Gastroesophageal sphincter (tissue), 4 donors: Measurements from ENCODE around the gene ANG. TPM values are rescaled to one million over a fixed set of nuclear protein-coding genes. Genes with fewer than 3 reads are reported as not detected.

Experiments used
- ATAC-seq: fragments of 150-250 bp; one replicate; pipeline ENCODE4 v1.9.1; 2016; ENCODE audit warnings: mild to moderate bottlenecking, moderate library complexity
- H3K27ac ChIP-seq, 4 donors: fragments of 200-600 bp; sonication (generic) in 3 of 4; 1 replicate in 3 of 4; 2 replicates in 1 of 4; pipeline ENCODE4 v1.5.1; 2016 to 2019
- H3K27me3 ChIP-seq: fragments of 200-600 bp; sonication (generic); one replicate; pipeline ENCODE4 v1.5.1; 2019
- H3K36me3 ChIP-seq, 2 donors: fragments of 200-600 bp; sonication (generic); one replicate each; pipeline ENCODE4 v1.5.1; 2019; ENCODE audit warnings: control low read depth in 1 of 2
- H3K4me1 ChIP-seq, 3 donors: fragments of 200-600 bp; sonication (generic); 1 replicate in 2 of 3; 2 replicates in 1 of 3; pipeline ENCODE4 v1.5.1; 2016 to 2019; ENCODE audit warnings: control low read depth in 2 of 3
- H3K4me3 ChIP-seq, 2 donors: fragments of 200-600 bp; sonication (generic); one replicate each; pipeline ENCODE4 v1.5.1; 2019; ENCODE audit warnings: mild to moderate bottlenecking in 1 of 2, moderate library complexity in 1 of 2
- H3K9me3 ChIP-seq, 3 donors: fragments of 200-600 bp; sonication (generic); one replicate each; pipeline ENCODE4 v1.5.1; 2017 to 2019; ENCODE audit warnings: control low read depth in 2 of 3
- EP300 ChIP-seq: sonication (generic); formaldehyde crosslinking; IDR thresholded peaks from one replicate; pipeline ENCODE4 v1.6.1; 2017; ENCODE audit warnings: antibody characterized with exemption, mild to moderate bottlenecking
- POLR2A ChIP-seq, 2 donors: fragments of 450-650 bp; IDR thresholded peaks; one replicate each; pipeline ENCODE4 v1.6.1; 2017; ENCODE audit warnings: antibody characterized with exemption in 2 of 2, mild to moderate bottlenecking in 2 of 2, moderate library complexity in 1 of 2
- POLR2AphosphoS5 ChIP-seq: sonication (generic); formaldehyde crosslinking; IDR thresholded peaks from one replicate; pipeline ENCODE4 v1.6.1; 2017; ENCODE audit warnings: antibody characterized with exemption
- WGBS, 2 donors: methylation state at CpG; one replicate each; pipeline ENCODE4 v1.1.5; 2018; ENCODE audit warnings: low coverage in 1 of 2; 5-methylcytosine and 5-hydroxymethylcytosine counted together
- total RNA-seq, 4 donors: library from RNA; depleted of rRNA; stranded (reverse); fragments of >200 nt; gene quantifications; one replicate each; pipeline ENCODE4 v1.1.0, GENCODE V29; 2016
- TF ChIP-seq, protein P1 (sequence below), 4 experiments: fragments of 200-600 bp in 2 of 4; fragments of 450-650 bp in 2 of 4; sonication (generic) in 1 of 4; IDR thresholded peaks; one replicate each; pipeline ENCODE4 v1.5.1; 2017 to 2019; ENCODE audit warnings: antibody characterized with exemption in 4 of 4, mild to moderate bottlenecking in 2 of 4, moderate library complexity in 2 of 4

The ANG gene
- total RNA-seq, 4 donors from 2014 or later = 16.8 to 32.0 (median 25.2) TPM

DNA sequence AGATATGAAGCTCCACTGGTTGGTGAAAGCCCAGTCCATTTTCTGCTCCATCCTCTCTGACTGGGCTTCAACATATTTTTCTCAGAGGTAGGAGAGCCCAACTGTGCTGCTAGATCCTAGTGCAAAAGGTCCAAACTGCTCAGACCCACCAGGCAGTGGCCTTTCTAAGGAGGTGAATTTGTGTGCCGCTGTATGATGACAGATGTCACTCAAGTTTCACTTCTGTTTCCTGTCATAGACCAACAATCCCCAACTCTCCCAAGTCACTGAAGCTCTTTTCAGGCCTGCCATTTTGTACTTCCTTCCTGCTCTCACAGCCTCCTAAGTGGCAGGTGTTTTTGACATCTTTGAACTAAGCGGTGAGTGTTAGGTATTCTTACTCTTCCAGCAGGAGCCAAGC lies 20.6 kb upstream of the ANG start:
- Histone ChIP-seq H3K36me3 (no peaks in the 10 kb centered on the region), H3K4me1 (peaks cover 0 to 9% (median 0%) of the 10 kb centered on the region in 3 donors), H3K9me3 (no peaks in the 10 kb centered on the region), H3K27me3 (peaks cover 49% of the 10 kb centered on the region), H3K4me3 (no peak overlapping the region), H3K27ac (no peak overlapping the region)
- 58 to 70% methylated on average over 1 to 2 of the region's 2 CpGs for WGBS, 2 donors
- no peak for ATAC-seq
- TF ChIP-seq, protein P1, sequence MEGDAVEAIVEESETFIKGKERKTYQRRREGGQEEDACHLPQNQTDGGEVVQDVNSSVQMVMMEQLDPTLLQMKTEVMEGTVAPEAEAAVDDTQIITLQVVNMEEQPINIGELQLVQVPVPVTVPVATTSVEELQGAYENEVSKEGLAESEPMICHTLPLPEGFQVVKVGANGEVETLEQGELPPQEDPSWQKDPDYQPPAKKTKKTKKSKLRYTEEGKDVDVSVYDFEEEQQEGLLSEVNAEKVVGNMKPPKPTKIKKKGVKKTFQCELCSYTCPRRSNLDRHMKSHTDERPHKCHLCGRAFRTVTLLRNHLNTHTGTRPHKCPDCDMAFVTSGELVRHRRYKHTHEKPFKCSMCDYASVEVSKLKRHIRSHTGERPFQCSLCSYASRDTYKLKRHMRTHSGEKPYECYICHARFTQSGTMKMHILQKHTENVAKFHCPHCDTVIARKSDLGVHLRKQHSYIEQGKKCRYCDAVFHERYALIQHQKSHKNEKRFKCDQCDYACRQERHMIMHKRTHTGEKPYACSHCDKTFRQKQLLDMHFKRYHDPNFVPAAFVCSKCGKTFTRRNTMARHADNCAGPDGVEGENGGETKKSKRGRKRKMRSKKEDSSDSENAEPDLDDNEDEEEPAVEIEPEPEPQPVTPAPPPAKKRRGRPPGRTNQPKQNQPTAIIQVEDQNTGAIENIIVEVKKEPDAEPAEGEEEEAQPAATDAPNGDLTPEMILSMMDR (IDR thresholded peaks at IDR 0.05) = no peak
- no peak for TF ChIP-seq EP300
- no peak for TF ChIP-seq POLR2AphosphoS5
- TF ChIP-seq POLR2A (IDR thresholded peaks at IDR 0.05) = no peak

GRCh38 chr14:20668969-20669368 lies 19.6 kb upstream of the ANG start:
- Histone ChIP-seq H3K4me3 (no peak overlapping the region), H3K27ac (no peak overlapping the region), H3K4me1 (no peaks in the 10 kb centered on the region), H3K9me3 (no peaks in the 10 kb centered on the region), H3K27me3 (peaks cover 39% of the 10 kb centered on the region), H3K36me3 (no peaks in the 10 kb centered on the region)
- no CpG with 5 or more reads among the region's 2 CpGs for WGBS, 2 donors
- ATAC-seq = no peak
- no peak for TF ChIP-seq POLR2AphosphoS5
- TF ChIP-seq, protein P1 (IDR thresholded peaks at IDR 0.05) = no peak
- TF ChIP-seq EP300 = no peak
- no peak for TF ChIP-seq POLR2A (IDR thresholded peaks at IDR 0.05)

- H3K27ac ChIP-seq = no peak overlapping the region
- no peaks in the 10 kb centered on the region for H3K4me1 ChIP-seq
- no peaks in the 10 kb centered on the region for H3K36me3 ChIP-seq
- 64% methylated on average over 1 to 2 of the region's 4 CpGs for WGBS, 2 donors
- no peak overlapping the region for H3K4me3 ChIP-seq
- peaks cover 13% of the 10 kb centered on the region for H3K27me3 ChIP-seq
- ATAC-seq = no peak
- H3K9me3 ChIP-seq = no peaks in the 10 kb centered on the region
- no peak for TF ChIP-seq POLR2AphosphoS5
- no peak for TF ChIP-seq POLR2A (IDR thresholded peaks at IDR 0.05)
- TF ChIP-seq EP300 = no peak
- TF ChIP-seq, protein P1 (IDR thresholded peaks at IDR 0.05) = no peak
Observed at GRCh38 chr14:20671597-20672283, 16.8 kb upstream of the ANG start.

DNA sequence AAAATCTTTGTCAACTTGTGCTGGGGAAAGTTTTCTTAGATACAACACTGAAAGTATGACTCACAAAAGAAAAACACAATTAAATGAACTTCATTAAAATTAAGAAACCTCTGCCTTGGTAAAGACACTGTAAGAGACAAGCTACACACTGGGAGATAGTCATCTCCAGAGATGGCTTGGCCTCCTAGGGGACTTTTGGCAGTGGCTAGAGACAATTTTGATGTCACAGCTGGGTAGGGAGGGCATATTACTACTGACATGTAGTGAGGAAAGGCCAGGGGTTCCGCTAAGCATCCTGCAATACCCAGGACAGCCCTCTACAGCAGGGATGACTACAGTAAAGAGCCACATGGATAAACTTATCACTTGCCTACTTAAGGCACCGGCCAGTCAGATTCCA lies 12.9 kb upstream of the ANG start:
- Histone ChIP-seq H3K27ac (no peak overlapping the region), H3K36me3 (no peaks in the 10 kb centered on the region), H3K4me3 (no peak overlapping the region), H3K9me3 (no peaks in the 10 kb centered on the region), H3K27me3 (no peaks in the 10 kb centered on the region), H3K4me1 (peaks cover 3 to 6% (median 4%) of the 10 kb centered on the region in 3 donors)
- no peak for TF ChIP-seq POLR2A (IDR thresholded peaks at IDR 0.05)
- TF ChIP-seq, protein P1 (IDR thresholded peaks at IDR 0.05) = no peak
- TF ChIP-seq EP300 = no peak
- no peak for TF ChIP-seq POLR2AphosphoS5
- ATAC-seq = no peak
- WGBS, 2 donors = 83% methylated on average over 2 of the region's 2 CpGs; no CpG with 5 or more reads in 1 of the 2 donors

DNA sequence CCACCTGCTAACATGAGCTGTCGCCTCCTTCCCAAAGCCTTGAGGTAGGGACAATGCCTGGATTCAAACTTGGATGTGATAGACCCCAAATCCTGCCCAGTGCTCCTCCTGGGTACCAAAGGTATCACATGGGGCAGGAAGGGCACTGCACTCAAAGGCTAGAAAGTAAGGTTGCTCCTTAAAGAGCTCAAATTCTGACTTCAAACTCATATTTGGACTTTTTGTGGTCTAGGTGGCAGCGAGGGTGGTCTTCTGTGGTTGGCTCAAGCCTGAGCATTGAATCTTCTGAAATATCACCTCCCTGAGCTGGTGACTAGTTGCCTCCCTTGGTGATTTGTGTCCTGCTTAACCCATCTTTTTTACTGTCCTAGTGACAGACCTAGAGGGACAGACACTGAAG lies 12.5 kb upstream of the ANG start:
- Histone ChIP-seq H3K36me3 (no peaks in the 10 kb centered on the region), H3K27me3 (no peaks in the 10 kb centered on the region), H3K9me3 (no peaks in the 10 kb centered on the region), H3K4me1 (peaks cover 7 to 10% (median 8%) of the 10 kb centered on the region in 3 donors), H3K27ac (no peak overlapping the region), H3K4me3 (no peak overlapping the region)
- TF ChIP-seq POLR2A (IDR thresholded peaks at IDR 0.05) (no peak), POLR2AphosphoS5 (no peak), EP300 (no peak)
- TF ChIP-seq, protein P1 (IDR thresholded peaks at IDR 0.05) = no peak
- 60 to 83% methylated on average over 2 of the region's 2 CpGs for WGBS, 2 donors
- no peak for ATAC-seq
